Glutamatergic neuron (in vitro differentiated cells): Measurements from ENCODE around the gene POU6F1. TPM values are rescaled to one million over a fixed set of nuclear protein-coding genes. Genes with fewer than 3 reads are reported as not detected.

Source experiments
- DNase-seq: peaks from one replicate; pipeline ENCODE4 v3.0.0; 2022
- H3K27ac Mint-ChIP-seq: one replicate; pipeline ENCODE4 v1.8.0; 2020; ENCODE audit warnings: mild to moderate bottlenecking, mixed read lengths, inconsistent platforms; ENCODE audit not compliant: unreplicated experiment
- H3K27me3 Mint-ChIP-seq: one replicate; pipeline ENCODE4 v1.8.0; 2020; ENCODE audit warnings: mild to moderate bottlenecking, moderate library complexity, mixed read lengths, inconsistent platforms; ENCODE audit not compliant: unreplicated experiment
- H3K36me3 Mint-ChIP-seq: one replicate; pipeline ENCODE4 v1.8.0; 2020; ENCODE audit warnings: mild to moderate bottlenecking, mixed read lengths, inconsistent platforms; ENCODE audit not compliant: unreplicated experiment
- H3K4me1 Mint-ChIP-seq: one replicate; pipeline ENCODE4 v1.8.0; 2020; ENCODE audit warnings: mild to moderate bottlenecking, low read depth, mixed read lengths, inconsistent platforms; ENCODE audit not compliant: unreplicated experiment
- H3K4me3 Mint-ChIP-seq: one replicate; pipeline ENCODE4 v1.8.0; 2020; ENCODE audit warnings: mild to moderate bottlenecking, mixed read lengths, inconsistent platforms; ENCODE audit not compliant: unreplicated experiment
- H3K9me3 Mint-ChIP-seq: one replicate; pipeline ENCODE4 v1.8.0; 2020; ENCODE audit warnings: mild to moderate bottlenecking, moderate library complexity, mixed read lengths, inconsistent platforms; ENCODE audit not compliant: unreplicated experiment
- total RNA-seq: library from RNA; stranded (reverse); fragmentation: NEBNext Ultra II Directional; extraction: Animal tissue kit (Norgen Biotek cat#: 25700); gene quantifications from one replicate; pipeline ENCODE4 v1.2.1, GENCODE V29; 2021; ENCODE audit not compliant: unreplicated experiment
- TF ChIP-seq, protein P1 (sequence below): fragments of 200-600 bp; sonication (generic); IDR thresholded peaks from one replicate; pipeline ENCODE4 v1.5.0; 2021; ENCODE audit not compliant: partially characterized antibody, unreplicated experiment

The POU6F1 gene
- total RNA-seq, 1 donor from 2014 or later = 6.0 TPM

DNA sequence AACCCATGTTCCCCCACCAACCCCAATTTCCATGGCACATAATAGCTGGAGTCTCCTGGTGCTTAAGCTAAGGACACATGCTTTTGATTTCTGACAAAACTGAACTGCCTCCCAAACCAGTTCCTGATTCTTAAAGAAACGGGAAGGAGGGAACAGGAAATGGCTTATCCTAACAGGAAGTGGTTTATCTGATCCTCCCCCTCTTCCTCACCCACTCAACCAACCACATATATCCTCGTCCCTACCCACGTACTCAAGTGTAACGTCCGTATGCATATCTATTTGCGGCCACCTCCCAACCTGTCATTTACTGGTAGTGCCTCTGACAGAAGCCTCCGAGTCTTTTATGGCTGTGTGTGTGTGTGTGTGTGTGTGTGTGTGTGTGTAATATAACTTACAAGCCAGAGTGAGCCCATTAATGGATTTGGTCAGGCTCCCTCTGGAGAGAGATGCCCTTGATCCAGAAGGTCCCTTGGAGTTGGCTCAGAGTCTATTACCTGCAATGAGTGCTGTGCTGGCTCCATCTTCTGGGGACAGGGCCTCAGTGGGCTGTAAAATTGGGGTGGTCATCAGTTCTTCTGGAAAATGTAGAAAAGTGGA lies 28.5 kb upstream of the POU6F1 start:
- Mint-ChIP-seq H3K9me3 (peaks cover 3% of the 10 kb centered on the region), H3K4me3 (no peak overlapping the region), H3K27me3 (no peaks in the 10 kb centered on the region), H3K36me3 (no peaks in the 10 kb centered on the region), H3K4me1 (peaks cover 17% of the 10 kb centered on the region), H3K27ac (no peak overlapping the region)
- no peak for DNase-seq
- TF ChIP-seq, protein P1, sequence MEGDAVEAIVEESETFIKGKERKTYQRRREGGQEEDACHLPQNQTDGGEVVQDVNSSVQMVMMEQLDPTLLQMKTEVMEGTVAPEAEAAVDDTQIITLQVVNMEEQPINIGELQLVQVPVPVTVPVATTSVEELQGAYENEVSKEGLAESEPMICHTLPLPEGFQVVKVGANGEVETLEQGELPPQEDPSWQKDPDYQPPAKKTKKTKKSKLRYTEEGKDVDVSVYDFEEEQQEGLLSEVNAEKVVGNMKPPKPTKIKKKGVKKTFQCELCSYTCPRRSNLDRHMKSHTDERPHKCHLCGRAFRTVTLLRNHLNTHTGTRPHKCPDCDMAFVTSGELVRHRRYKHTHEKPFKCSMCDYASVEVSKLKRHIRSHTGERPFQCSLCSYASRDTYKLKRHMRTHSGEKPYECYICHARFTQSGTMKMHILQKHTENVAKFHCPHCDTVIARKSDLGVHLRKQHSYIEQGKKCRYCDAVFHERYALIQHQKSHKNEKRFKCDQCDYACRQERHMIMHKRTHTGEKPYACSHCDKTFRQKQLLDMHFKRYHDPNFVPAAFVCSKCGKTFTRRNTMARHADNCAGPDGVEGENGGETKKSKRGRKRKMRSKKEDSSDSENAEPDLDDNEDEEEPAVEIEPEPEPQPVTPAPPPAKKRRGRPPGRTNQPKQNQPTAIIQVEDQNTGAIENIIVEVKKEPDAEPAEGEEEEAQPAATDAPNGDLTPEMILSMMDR = no peak

DNA sequence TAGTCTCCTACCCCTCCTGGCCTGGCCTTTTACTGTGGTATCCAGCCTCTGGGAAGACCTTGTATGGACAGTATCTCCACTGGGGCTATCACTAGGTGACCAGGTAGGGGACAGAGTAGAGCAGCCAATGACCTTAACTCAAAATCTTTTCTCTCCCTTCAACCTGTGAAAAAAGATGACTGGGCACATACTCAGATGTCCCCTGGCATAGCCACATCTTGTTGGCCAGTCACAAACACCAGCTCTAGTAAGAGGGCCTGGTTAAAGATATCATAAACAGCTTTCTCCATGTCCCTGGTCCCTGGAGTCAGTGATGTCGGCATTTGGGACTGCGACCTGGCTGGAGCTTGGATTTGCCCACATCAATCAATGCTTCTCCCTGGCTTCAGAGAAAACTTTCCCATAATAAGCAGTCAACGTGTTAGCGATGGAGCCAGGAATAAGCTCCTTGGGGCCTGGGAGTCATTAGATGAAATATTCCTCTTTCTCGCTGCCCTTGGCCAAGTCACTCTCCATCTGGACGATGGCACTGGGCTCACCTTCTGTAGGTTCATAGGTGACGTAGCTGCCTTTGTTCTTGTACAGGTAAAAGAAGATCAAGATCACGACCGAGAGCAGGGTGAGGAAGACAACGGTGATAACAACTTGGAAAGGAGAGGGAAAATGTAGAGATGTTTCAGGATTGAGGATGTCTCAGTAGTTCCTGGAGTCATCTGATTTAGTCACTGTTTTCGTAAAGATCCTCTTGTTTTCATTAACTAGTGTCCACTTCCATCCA lies 27.8 kb upstream of the POU6F1 start:
- DNase-seq = no peak
- TF ChIP-seq, protein P1 = no peak
- Mint-ChIP-seq H3K36me3 (no peaks in the 10 kb centered on the region), H3K4me3 (no peak overlapping the region), H3K27ac (no peak overlapping the region), H3K27me3 (no peaks in the 10 kb centered on the region), H3K9me3 (peaks cover 3% of the 10 kb centered on the region), H3K4me1 (peaks cover 17% of the 10 kb centered on the region)

DNA sequence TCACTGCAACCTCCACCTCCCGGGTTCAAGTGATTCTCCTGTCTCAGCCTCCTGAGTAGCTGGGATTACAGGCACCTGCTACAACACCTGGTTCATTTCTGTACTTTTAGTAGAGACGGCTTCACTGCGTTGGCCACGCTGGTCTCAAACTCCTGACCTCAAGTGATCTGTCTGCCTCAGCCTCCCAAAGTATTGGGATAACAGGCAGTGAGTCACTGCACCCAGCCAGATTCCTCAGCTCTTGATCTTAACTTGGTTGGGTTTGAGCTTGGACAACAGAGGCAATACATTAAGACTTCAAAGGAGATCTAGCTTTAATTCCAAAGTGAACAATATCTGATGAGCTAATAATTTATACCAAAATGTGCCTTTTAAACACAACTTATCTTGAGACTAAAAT lies 26.4 kb upstream of the POU6F1 start:
- Mint-ChIP-seq H3K4me1 (peaks cover 19% of the 10 kb centered on the region), H3K27ac (no peak overlapping the region), H3K27me3 (peaks cover 2% of the 10 kb centered on the region), H3K36me3 (no peaks in the 10 kb centered on the region), H3K4me3 (no peak overlapping the region), H3K9me3 (peaks cover 3% of the 10 kb centered on the region)
- TF ChIP-seq, protein P1 = no peak
- no peak for DNase-seq

DNA sequence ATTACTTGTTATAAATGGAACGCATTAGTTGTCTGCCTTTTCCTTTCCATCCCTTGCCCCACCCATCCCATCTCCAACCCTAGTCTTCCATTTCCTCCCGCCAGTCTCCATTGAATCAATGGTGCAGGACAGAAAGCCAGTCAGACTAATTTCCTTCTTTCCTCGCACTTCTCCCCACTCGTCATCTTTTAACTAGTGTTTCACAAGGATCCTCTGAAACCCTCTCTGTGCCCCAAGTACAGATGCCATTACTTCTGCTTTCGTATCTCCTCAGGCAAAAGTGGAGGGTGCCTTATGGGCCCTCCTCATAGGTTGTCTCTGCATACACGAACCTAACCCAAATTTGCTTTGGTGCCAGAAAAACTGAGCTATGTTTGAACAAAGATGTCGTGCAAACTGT lies 25.0 kb upstream of the POU6F1 start:
- peaks cover 18% of the 10 kb centered on the region for H3K4me1 Mint-ChIP-seq
- TF ChIP-seq, protein P1 = no peak
- no peaks in the 10 kb centered on the region for H3K36me3 Mint-ChIP-seq
- H3K4me3 Mint-ChIP-seq = no peak overlapping the region
- H3K9me3 Mint-ChIP-seq = peaks cover 12% of the 10 kb centered on the region
- peaks cover 2% of the 10 kb centered on the region for H3K27me3 Mint-ChIP-seq
- H3K27ac Mint-ChIP-seq = no peak overlapping the region
- no peak for DNase-seq

DNA sequence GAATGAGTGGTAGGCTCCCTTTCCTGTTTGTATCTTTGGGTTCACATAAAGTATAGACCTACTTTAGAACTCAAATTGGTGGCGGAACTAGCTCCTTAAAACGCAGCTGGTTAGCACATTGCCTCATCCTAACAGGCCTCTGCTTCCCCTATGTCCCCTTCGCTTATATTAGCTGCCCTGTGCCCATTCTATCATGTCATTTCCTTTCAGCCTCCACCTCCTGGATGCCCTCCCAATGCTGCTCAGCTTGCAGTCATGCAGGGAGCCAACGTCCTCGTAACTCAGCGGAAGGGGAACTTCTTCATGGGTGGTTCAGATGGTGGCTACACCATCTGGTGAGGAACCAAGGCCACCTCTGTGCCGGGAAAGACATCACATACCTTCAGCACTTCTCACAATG lies 24.3 kb upstream of the POU6F1 start:
- Mint-ChIP-seq H3K4me3 (no peak overlapping the region), H3K9me3 (peaks cover 11% of the 10 kb centered on the region), H3K4me1 (peaks cover 11% of the 10 kb centered on the region), H3K36me3 (no peaks in the 10 kb centered on the region), H3K27me3 (peaks cover 2% of the 10 kb centered on the region), H3K27ac (no peak overlapping the region)
- no peak for DNase-seq
- TF ChIP-seq, protein P1 = no peak
